Measurements from ENCODE around the gene LTN1. TPM values are rescaled to one million over a fixed set of nuclear protein-coding genes. Genes with fewer than 3 reads are reported as not detected.
"Not testable (repeated sequence)": the region's sequence is repeated elsewhere in the genome, so short reads cannot be mapped to it uniquely, and the experiment has no call there.

LTN1 gene
- total RNA-seq, 2 experiments from 2014 or later = 26.7 to 28.0 TPM

DNA sequence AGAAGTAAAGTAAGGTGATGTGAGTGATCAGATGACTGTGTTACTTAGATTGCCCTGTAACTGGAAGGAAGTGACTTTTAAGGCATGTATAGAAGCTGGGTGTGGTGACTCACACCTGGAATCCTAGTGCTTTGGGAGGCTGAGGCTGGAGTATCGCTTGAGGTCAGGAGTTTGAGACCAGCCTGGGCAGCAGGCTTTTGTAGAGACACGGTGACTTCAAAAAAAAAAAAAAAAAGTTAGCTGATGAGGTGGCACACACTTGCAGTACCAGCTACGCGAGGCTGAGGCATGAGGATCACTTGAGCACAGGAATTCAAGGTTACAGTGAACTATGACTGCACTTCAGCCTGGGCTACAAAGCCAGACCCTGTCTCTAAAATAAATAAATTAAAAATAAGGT, 29.5 kb upstream of the LTN1 start:
- Mint-ChIP-seq H3K27me3 (no peaks in the 10 kb centered on the region), H3K4me1 (ENCODE audit: low read depth) (peaks cover 57% of the 10 kb centered on the region), H3K27ac (peak overlapping the region; percentile 84), H3K36me3 (ENCODE audit: low read depth) (peaks cover 24% of the 10 kb centered on the region), H3K9me3 (peaks cover 3% of the 10 kb centered on the region), H3K4me3 (no peak overlapping the region)
- ChIA-PET CTCF (no interaction called here), POLR2A (interaction anchor here (0.6 to 9.8 kb wide), 7 partner anchors 11 to 251 kb away, joined by 3 to 80 read pairs (median 5); partner anchors contain the start of genes CCT8 and LTN1)
- intact Hi-C loops (cut with micrococcal nuclease) = no loop called here
- ATAC-seq = no peak
- peak; percentile 51 for DNase-seq
- TF ChIP-seq, protein P1, sequence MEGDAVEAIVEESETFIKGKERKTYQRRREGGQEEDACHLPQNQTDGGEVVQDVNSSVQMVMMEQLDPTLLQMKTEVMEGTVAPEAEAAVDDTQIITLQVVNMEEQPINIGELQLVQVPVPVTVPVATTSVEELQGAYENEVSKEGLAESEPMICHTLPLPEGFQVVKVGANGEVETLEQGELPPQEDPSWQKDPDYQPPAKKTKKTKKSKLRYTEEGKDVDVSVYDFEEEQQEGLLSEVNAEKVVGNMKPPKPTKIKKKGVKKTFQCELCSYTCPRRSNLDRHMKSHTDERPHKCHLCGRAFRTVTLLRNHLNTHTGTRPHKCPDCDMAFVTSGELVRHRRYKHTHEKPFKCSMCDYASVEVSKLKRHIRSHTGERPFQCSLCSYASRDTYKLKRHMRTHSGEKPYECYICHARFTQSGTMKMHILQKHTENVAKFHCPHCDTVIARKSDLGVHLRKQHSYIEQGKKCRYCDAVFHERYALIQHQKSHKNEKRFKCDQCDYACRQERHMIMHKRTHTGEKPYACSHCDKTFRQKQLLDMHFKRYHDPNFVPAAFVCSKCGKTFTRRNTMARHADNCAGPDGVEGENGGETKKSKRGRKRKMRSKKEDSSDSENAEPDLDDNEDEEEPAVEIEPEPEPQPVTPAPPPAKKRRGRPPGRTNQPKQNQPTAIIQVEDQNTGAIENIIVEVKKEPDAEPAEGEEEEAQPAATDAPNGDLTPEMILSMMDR (IDR thresholded peaks at IDR 0.05) = no peak

DNA sequence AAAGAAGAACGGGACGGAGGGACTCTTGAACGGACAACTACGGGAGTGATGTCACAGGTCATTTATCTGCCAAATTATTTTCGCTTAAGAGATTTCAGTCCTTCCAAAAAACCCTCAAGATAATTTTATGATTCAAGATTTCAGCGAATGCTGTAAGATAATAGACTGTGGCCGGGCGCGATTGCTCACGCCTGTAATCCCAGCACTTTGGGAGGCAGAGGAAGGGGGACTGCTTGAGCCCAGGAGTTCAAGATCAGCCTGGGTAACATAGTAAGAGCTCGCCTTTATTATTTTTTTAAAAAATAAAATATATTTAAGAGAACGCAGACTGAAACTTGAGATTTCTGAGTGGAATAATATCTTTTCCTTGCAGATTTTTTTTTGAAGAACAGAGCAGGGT, 25.9 kb upstream of the LTN1 start:
- Mint-ChIP-seq H3K4me3 (peak overlapping the region; percentile 83), H3K27ac (peak overlapping the region; percentile 96), H3K36me3 (ENCODE audit: low read depth) (peaks cover 22% of the 10 kb centered on the region), H3K27me3 (no peaks in the 10 kb centered on the region), H3K9me3 (peaks cover 3% of the 10 kb centered on the region), H3K4me1 (ENCODE audit: low read depth) (peaks cover 41% of the 10 kb centered on the region)
- DNase-seq (no peak), ATAC-seq (peak; percentile 7)
- intact Hi-C loops (cut with micrococcal nuclease) = no loop called here
- TF ChIP-seq, protein P1 (IDR thresholded peaks at IDR 0.05) = no peak
- POLR2A ChIA-PET = interaction anchor here (0.6 to 3.4 kb wide), 7 partner anchors 12 to 548 kb away, joined by 3 to 33 read pairs (median 6); partner anchors contain the start of gene LTN1
- CTCF ChIA-PET = interaction anchor here (0.6 to 1.8 kb wide), 4 partner anchors 11 to 1999 kb away, joined by 3 to 6 read pairs (median 4); no protein-coding TSS in a partner anchor

DNA sequence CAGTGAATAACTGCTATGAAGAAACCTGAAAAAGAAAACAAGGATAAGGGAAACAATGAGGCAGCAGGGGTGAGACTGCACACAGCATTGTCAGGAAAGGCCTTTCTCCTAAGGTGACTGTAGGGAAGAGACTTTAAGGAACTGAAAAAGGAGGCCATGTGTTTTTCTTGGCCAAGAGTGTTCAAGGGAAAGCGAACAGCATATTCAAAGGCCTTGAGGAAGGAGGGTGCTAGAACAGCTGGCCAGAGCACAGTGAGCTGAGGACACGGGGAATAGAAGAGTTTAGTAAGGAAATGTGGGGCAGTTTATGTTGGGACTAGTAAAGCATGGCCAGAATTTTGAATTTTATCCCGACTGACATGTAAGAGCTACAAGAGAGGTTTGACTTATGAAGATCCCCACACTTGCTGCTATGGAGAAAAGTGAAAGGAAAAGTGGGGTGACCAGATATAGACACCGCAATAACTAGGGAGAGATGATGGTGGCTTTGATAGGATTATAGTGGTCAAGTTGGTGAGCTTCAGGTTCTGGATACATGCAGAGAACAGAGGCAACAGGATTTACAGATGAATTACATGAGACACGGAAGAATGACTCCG, 25.1 kb upstream of the LTN1 start:
- H3K27ac Mint-ChIP-seq = peak overlapping the region; percentile 85
- H3K27me3 Mint-ChIP-seq = no peaks in the 10 kb centered on the region
- H3K36me3 Mint-ChIP-seq (ENCODE audit: low read depth) = peaks cover 19% of the 10 kb centered on the region
- DNase-seq (no peak), ATAC-seq (no peak)
- H3K4me1 Mint-ChIP-seq (ENCODE audit: low read depth) = peaks cover 35% of the 10 kb centered on the region
- CTCF ChIA-PET = interaction anchor here (1.8 kb wide), 1 partner anchor 15 kb away, joined by 6 read pairs; no protein-coding TSS in a partner anchor
- TF ChIP-seq, protein P1 (IDR thresholded peaks at IDR 0.05) = no peak
- intact Hi-C loops (cut with micrococcal nuclease) = no loop called here
- no peaks in the 10 kb centered on the region for H3K9me3 Mint-ChIP-seq
- POLR2A ChIA-PET = interaction anchor here (1.0 to 3.4 kb wide), 6 partner anchors 14 to 133 kb away, joined by 3 to 33 read pairs (median 4); partner anchors contain the start of gene LTN1
- H3K4me3 Mint-ChIP-seq = peak overlapping the region; percentile 83

DNA sequence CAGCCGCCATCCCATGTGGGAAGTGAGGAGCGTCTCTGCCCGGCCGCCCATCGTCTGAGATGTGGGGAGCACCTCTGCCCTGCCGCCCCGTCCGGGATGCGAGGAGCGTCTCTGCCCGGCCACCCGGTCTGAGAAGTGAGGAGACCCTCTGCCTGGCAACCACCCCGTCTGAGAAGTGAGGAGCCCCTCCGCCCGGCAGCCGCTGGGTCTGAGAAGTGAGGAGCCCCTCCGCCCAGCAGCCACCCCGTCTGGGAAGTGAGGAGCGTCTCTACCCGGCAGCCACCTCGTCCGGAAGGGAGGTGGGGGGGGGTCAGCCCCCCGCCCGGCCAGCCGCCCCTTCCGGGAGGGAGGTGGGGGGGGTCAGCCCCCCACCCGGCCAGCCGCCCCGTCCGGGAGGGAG, 18.6 kb upstream of the LTN1 start:
- H3K4me3 Mint-ChIP-seq; DNase-seq; H3K27me3 Mint-ChIP-seq; H3K27ac Mint-ChIP-seq; ATAC-seq; H3K36me3 Mint-ChIP-seq (ENCODE audit: low read depth); H3K9me3 Mint-ChIP-seq; POLR2A ChIA-PET; H3K4me1 Mint-ChIP-seq (ENCODE audit: low read depth); CTCF ChIA-PET; intact Hi-C loops (cut with micrococcal nuclease): not testable (repeated sequence)

DNA sequence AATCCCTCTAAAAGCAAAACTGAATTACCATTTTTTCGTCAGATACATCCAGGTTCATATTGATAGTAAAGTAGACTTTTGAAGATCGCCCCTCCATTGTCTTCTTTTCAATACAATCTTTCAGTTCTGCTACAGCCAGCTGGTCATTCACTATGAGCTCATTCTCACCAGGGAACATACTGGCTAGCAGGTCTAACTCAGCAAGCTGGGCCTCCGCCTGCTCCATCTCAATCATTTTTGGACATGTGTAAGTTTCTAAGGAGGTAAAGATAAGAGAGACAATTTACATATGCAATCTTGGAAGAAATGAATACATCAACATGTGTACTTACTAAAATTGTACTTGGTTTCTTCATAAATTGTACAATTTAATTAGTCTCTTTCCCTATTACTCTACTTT, 15.7 kb upstream of the LTN1 start:
- Mint-ChIP-seq H3K4me3 (no peak overlapping the region), H3K9me3 (no peaks in the 10 kb centered on the region), H3K27ac (no peak overlapping the region), H3K4me1 (ENCODE audit: low read depth) (peaks cover 11% of the 10 kb centered on the region), H3K36me3 (ENCODE audit: low read depth) (peaks cover 9% of the 10 kb centered on the region), H3K27me3 (no peaks in the 10 kb centered on the region)
- CTCF ChIA-PET = interaction anchor here (0.9 kb wide), 2 partner anchors 10 to 15 kb away, joined by 3 read pairs; no protein-coding TSS in a partner anchor
- TF ChIP-seq, protein P1 (IDR thresholded peaks at IDR 0.05) = no peak
- POLR2A ChIA-PET = interaction anchor here (1.1 kb wide), 1 partner anchor 16 kb away, joined by 3 read pairs; the partner anchor contains the start of gene USP16
- DNase-seq (no peak), ATAC-seq (no peak)
- intact Hi-C loops (cut with micrococcal nuclease) = no loop called here

Data from activated CD8-positive, alpha-beta T cell treated with anti-CD3 and anti-CD28 coated beads for 36 hours (primary cell).